AG08395 (cell line): ENCODE measurements around the gene KCNK6.

Source experiments
- DNase-seq: peaks from one replicate; pipeline ENCODE4 v3.0.0; 2012; ENCODE audit warnings: mixed read lengths, low spot score

Gene KCNK6

DNA sequence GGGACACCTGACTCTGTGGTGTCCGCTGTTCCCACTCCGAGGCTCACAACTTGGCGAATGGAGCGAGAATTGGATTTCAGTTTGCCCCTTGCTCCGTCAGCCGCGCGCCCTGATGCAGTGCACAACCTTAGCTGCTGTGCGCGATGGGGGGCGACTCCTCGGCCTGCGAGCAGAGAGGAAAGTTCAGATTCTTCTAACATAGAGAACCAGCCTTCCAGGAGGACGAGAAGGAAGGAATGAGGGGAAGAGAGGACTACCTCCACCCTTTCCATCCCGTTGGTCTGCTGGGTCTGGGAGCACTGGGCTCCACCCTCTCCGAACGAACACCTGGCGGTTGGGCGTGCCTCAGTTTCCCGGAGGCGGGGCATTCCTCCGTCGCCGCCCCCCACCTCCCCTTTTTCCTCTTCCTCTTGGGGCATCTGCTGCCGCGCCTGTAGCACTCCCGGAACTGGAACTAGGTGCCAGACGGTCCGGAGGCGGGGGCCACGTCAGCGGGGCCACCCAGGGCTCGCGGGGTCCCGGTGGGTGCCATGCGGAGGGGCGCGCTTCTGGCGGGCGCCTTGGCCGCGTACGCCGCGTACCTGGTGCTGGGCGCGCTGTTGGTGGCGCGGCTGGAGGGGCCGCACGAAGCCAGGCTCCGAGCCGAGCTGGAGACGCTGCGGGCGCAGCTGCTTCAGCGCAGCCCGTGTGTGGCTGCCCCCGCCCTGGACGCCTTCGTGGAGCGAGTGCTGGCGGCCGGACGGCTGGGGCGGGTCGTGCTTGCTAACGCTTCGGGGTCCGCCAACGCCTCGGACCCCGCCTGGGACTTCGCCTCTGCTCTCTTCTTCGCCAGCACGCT lies at the start of gene KCNK6:
Gene KCNK6, plus strand, starts transcription at position 425 of the 838 bp plus-strand sequence. Its CDS starts 106 bp downstream, at position 531.
- peak; percentile 24 for DNase-seq

GRCh38 chr19:38270587-38271167 lies 49.0 kb upstream of the KCNK6 start:
- peak; percentile 33 for DNase-seq

GRCh38 chr19:38273499-38273898 lies 46.1 kb upstream of the KCNK6 start:
- DNase-seq, result no peak

DNA sequence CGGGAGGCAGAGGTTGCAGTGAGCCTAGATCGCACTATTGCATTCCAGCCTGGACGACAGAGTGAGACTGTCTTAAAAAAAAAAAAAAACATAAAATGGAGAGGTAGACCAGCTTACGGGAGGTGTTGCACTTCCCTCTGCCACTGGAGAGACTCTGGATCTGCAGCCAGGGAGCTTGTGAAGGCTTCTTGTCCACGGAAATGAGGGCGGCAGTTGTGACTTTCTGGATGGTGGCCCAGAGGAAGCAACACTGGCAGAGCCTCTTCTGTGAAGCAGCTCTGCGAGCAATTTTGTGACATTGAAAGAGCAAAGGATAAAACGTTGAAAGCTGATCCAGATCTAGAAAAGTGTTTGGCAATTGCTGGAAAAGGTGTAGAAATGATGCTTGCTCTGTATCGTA lies 44.9 kb upstream of the KCNK6 start:
- no peak for DNase-seq

GRCh38 chr19:38276942-38277517 lies 42.6 kb upstream of the KCNK6 start:
- DNase-seq, result no peak

DNA sequence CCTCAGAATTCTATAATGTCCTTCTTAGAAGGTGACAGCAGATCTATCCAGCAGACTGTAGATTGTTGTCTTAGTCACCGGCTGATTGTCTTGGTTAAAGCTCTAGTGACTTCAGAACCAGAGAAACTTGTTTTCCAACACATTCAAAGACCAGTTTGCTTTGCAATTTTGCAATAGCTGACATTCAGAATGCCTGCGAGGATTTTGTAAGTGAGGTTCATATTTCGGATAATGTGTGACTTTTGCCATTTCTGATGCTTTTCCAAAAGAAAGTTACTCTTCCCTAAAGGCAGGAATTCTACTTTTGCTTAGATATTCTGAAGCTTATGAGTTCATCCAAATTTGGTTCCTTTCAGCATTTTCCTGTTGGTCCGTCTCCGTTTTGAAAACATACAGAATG lies 42.1 kb upstream of the KCNK6 start:
- DNase-seq, result no peak

DNA sequence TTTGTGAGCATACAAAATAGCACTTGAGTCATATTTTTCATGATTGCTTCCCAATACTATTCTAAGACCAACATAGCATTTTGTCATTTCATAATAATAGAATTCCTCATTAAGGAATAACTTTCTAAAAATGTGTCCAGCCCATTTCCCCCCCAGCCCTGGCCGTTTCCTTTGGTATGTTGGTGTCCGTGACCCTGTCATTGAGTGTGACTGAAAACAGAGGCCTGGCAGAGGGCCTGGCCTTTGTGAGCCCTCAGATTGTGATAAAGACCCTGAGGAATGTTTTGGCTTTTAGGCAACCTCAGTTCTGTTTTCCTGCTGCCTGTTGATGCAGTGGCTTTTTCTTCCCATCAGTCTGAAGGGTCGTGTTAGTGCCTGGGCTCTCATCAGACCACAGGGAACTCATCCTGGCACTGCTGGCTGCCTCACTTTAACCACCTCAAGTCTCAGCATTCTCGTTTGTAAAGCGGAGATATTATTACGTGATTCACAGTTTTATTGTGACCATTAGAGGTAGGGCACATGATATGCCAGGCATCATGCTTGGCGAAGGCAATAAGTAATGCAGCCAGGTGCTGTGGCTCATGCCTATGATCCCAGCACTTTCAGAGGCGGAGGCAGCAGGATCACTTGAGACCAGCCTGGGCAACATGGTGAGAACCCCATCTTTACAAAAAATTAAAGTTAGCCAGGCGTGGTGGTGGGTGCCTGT lies 41.5 kb upstream of the KCNK6 start:
- DNase-seq, result peak; percentile 83

DNA sequence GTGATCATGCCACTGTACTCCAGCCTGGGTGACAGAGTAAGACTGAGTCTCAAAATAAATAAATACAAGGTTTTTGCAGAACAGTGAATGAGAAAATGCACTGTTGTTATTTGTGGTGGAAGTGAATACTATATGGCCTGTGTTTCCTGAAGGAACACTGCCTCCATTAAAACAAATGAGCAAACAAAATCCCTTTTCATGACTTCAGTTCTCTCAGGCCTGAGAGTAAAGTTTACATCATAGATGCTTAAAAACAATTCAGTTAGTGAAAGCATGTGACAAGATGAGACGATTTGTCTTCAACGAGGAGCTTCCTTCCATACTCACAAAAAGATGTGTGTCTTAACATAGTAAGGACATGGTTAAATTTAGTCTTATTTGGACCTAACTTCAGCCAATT lies 40.9 kb upstream of the KCNK6 start:
- no peak for DNase-seq

- no peak for DNase-seq
These were observed 39.4 kb upstream of the KCNK6 start for GRCh38 chr19:38280030-38280921.

- DNase-seq, result no peak
These were observed 37.7 kb upstream of the KCNK6 start for GRCh38 chr19:38281811-38282566.

DNA sequence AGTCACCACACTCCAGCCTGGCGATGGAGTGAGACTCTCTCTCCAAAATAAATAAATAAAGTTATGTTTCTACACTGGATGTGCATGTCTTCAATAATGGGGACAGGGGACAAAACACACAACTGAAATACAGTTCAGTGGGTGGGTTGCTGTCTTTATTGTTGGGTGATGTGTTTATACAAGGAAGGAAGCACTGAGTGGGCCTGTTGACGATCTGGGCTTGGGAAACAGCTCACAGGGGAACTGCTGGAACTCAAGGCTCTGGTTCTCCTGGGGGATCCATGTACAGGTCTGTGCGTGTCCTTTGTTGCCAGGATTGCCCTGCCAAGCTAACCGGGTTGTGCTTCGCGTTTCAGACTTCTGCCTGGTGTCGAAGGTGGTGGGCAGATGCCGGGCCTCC lies 36.4 kb upstream of the KCNK6 start:
- DNase-seq, result no peak

- no peak for DNase-seq
These were observed 35.2 kb upstream of the KCNK6 start for GRCh38 chr19:38284422-38284821.

- peak; percentile 57 for DNase-seq
These were observed 34.1 kb upstream of the KCNK6 start for GRCh38 chr19:38285567-38285966.

GRCh38 chr19:38287604-38288003 lies 32.0 kb upstream of the KCNK6 start:
- DNase-seq, result no peak

- DNase-seq, result no peak
These were observed 31.4 kb upstream of the KCNK6 start for GRCh38 chr19:38288123-38288855.

DNA sequence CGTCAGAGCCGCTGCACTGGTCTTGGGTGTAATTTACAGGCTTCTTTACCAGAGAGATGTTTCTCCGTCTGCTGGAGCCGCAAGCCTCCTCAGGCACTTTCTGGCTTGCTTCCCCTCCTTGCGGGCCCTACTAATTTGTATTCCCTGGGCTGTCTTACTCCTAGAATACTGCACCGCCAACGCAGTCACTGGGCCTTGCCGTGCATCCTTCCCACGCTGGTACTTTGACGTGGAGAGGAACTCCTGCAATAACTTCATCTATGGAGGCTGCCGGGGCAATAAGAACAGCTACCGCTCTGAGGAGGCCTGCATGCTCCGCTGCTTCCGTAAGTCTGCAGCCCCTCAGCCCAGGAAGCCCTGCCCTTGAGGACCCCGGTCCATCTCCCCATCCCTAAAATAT lies 29.7 kb upstream of the KCNK6 start:
- DNase-seq, result no peak

GRCh38 chr19:38290631-38291147 lies 29.0 kb upstream of the KCNK6 start:
- DNase-seq, result peak; percentile 94

DNA sequence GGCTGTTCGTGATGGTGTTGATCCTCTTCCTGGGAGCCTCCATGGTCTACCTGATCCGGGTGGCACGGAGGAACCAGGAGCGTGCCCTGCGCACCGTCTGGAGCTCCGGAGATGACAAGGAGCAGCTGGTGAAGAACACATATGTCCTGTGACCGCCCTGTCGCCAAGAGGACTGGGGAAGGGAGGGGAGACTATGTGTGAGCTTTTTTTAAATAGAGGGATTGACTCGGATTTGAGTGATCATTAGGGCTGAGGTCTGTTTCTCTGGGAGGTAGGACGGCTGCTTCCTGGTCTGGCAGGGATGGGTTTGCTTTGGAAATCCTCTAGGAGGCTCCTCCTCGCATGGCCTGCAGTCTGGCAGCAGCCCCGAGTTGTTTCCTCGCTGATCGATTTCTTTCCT lies 27.8 kb upstream of the KCNK6 start:
- DNase-seq, result no peak

- DNase-seq, result no peak
These were observed 26.4 kb upstream of the KCNK6 start for GRCh38 chr19:38293281-38293680.

DNA sequence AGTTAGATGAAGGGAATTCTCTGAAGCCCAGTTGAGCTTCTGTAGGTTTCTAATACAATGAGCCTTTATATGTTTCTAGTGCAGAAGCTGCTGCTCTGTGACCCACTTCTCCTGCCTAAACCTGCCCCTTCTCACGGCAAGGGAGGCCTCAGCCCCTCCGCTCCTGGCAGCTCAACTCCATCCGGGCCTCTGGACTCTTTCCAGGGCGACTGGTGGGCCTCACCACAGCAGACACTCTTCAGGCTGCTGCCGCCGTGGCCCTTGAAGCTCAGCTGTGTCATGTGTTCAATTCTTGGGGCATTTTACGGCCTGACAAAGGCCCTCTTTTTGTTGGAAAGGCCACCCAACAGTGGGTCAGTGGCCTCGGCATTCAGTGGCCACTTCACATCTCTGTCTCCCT lies 25.6 kb upstream of the KCNK6 start:
- no peak for DNase-seq
